ENCODE results near the gene MYBBP1A.

DNA sequence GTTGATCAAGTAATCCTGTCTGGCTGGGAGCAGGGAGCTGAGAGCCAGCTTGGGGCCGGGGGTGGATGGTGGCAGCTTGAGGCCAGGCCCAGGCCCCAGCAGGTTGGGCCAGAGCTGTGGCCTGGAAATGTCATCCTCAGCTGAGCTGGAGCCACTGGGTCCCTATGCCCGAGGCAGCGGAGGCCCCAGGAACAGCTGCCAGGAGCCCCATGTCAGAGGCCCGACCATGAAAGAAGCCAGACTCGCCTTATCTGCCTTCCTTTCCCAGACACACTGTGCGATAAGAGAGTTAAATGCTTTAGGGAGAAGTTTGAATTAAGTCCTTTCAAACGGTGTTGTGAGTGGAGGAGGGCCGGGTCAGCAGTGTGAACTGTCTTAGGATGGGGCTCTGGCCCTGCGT is 32.6 kb upstream of the MYBBP1A start:
- TF ChIP-seq POLR2A (IDR thresholded peaks at IDR 0.05; ENCODE audit: low read depth, low read length) (no peak), TAF1 (IDR thresholded peaks at IDR 0.05; ENCODE audit: low read depth, low read length) (no peak), POLR2AphosphoS5 (IDR thresholded peaks at IDR 0.05; ENCODE audit: low read depth, low read length) (no peak), PAX5 (IDR thresholded peaks at IDR 0.05; ENCODE audit: insufficient read depth, low read length, severe bottlenecking) (no peak), POU2F2 (IDR thresholded peaks at IDR 0.05; ENCODE audit: low read depth, low read length) (no peak)
